ENCODE measurements around the gene KLHL1. TPM values are rescaled to one million over a fixed set of nuclear protein-coding genes. Genes with fewer than 3 reads are reported as not detected.

The KLHL1 gene
- not detected in 2 replicates for total RNA-seq

GRCh38 chr13:70108356-70109105, at the start of gene KLHL1:
KLHL1 (minus strand) TSS chr13:70108452; CDS start chr13:70107699, 753 bp downstream.

GRCh38 chr13:70107498-70108281, 562 bp downstream of the KLHL1 start, which contains the start of gene ATXN8OS:
ATXN8OS (plus strand) TSS chr13:70107826.

Other genes starting within 250 kb of the KLHL1 start
- gene ATXN8OS, start 626 bp downstream of the KLHL1 start, total RNA-seq, result not detected in 2 replicates